Activated CD8-positive, alpha-beta memory T cell treated with anti-CD3 and anti-CD28 coated beads, Interleukin-2, amount 10 ng/mL, durations not matched to agents 7 days and 5 days (primary cell): ENCODE data around the gene SAV1. TPM values are rescaled to one million over a fixed set of nuclear protein-coding genes. Genes with fewer than 3 reads are reported as not detected.

Experiments used
- ATAC-seq: fragments of 150-1000 bp; cut with Tn5 transposase; one replicate; pipeline ENCODE4 v1.10.0; 2021; ENCODE audit warnings: moderate library complexity
- CTCF ChIA-PET: fragments of 350-600 bp; sonication (Branson Sonifier 250); formaldehyde crosslinking; loops from one replicate; lab custom pipeline; 2021; ENCODE audit warnings: antibody characterized with exemption; lab: Charles Lee
- DNase-seq: peaks from one replicate; pipeline ENCODE4 v3.0.0-alpha.2; 2020
- H3K27ac Mint-ChIP-seq: one replicate; pipeline ENCODE4 v1.8.0; 2021; ENCODE audit warnings: mild to moderate bottlenecking, mixed read lengths
- H3K27me3 Mint-ChIP-seq: one replicate; pipeline ENCODE4 v1.8.0; 2021; ENCODE audit warnings: mixed read lengths
- H3K36me3 Mint-ChIP-seq: one replicate; pipeline ENCODE4 v1.8.0; 2021; ENCODE audit warnings: mild to moderate bottlenecking, mixed read lengths
- H3K4me1 Mint-ChIP-seq: one replicate; pipeline ENCODE4 v1.8.0; 2021; ENCODE audit warnings: mixed read lengths
- H3K4me3 Mint-ChIP-seq: one replicate; pipeline ENCODE4 v1.8.0; 2021; ENCODE audit warnings: mild to moderate bottlenecking, moderate library complexity, mixed read lengths
- H3K9me3 Mint-ChIP-seq: one replicate; pipeline ENCODE4 v1.8.0; 2022; ENCODE audit warnings: low read depth, mixed read lengths
- total RNA-seq, 2 experiments: library from RNA; stranded (reverse); gene quantifications; one replicate each; pipeline ENCODE4 v1.2.3, GENCODE V29; 2021

Gene SAV1
- total RNA-seq, 2 experiments from 2014 or later: 4.4 to 5.8 TPM

DNA sequence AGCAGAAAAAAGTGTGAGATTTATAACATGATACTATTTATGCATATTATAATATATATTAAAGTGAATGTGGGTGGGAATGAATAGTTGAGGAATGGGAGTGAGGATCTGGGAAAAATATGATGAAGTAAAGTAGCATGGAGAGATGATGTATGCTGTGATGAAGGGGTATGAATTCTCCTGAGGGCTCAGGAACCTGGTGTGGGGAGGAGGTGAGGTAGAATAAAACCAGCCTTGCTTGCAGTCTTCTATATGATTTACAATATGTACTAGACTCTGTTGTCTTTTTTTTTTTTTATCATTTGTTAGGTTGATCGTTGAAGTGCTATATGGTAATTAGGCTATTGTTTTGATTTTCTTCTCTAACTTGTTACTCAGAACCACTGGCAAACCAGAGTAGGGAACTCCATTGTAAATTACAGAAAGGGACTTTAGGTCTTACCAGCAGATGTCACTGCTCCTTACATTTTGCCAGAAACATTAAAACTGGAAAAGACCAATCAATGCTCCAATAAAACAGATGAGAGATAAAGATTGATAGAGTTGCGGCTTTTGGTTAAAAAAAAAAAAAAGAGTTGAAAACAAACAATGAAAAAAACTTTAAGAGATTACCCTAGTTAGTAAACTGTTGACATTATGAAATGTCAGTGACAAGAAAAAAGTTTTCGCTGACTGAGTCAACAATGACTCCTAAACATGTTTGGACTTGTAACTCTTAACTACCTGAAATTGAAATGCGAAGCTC lies 68.2 kb downstream of the SAV1 start:
- no peak overlapping the region for H3K27ac Mint-ChIP-seq
- ATAC-seq (no peak), DNase-seq (no peak)
- H3K9me3 Mint-ChIP-seq: no peaks in the 10 kb centered on the region
- peaks cover 3% of the 10 kb centered on the region for H3K4me1 Mint-ChIP-seq
- CTCF ChIA-PET: interaction anchor here (0.7 to 4.0 kb wide), 14 partner anchors 20 to 260 kb away, joined by 3 to 17 read pairs (median 4); no protein-coding TSS in a partner anchor
- H3K4me3 Mint-ChIP-seq: no peak overlapping the region
- H3K27me3 Mint-ChIP-seq: no peaks in the 10 kb centered on the region
- H3K36me3 Mint-ChIP-seq: no peaks in the 10 kb centered on the region

- Mint-ChIP-seq H3K36me3 (no peaks in the 10 kb centered on the region), H3K4me3 (no peak overlapping the region), H3K4me1 (peaks cover 3% of the 10 kb centered on the region), H3K27ac (no peak overlapping the region), H3K9me3 (no peaks in the 10 kb centered on the region), H3K27me3 (no peaks in the 10 kb centered on the region)
- CTCF ChIA-PET: interaction anchor here (1.0 to 4.0 kb wide), 5 partner anchors 60 to 261 kb away, joined by 4 to 12 read pairs (median 4); no protein-coding TSS in a partner anchor
- ATAC-seq (no peak), DNase-seq (no peak)
Observed at GRCh38 chr14:50598765-50599164, 69.3 kb downstream of the SAV1 start.

- Mint-ChIP-seq H3K4me3 (no peak overlapping the region), H3K27me3 (no peaks in the 10 kb centered on the region), H3K4me1 (no peaks in the 10 kb centered on the region), H3K36me3 (no peaks in the 10 kb centered on the region), H3K27ac (no peak overlapping the region), H3K9me3 (no peaks in the 10 kb centered on the region)
- ATAC-seq (no peak), DNase-seq (no peak)
- CTCF ChIA-PET: interaction anchor here (1.3 kb wide), 1 partner anchor 179 kb away, joined by 4 read pairs; no protein-coding TSS in a partner anchor
Observed at GRCh38 chr14:50594577-50595316, 73.4 kb downstream of the SAV1 start.

- Mint-ChIP-seq H3K27ac (no peak overlapping the region), H3K9me3 (no peaks in the 10 kb centered on the region), H3K36me3 (no peaks in the 10 kb centered on the region), H3K4me1 (no peaks in the 10 kb centered on the region), H3K27me3 (no peaks in the 10 kb centered on the region), H3K4me3 (no peak overlapping the region)
- ATAC-seq: no peak
- CTCF ChIA-PET: no interaction called here
- no peak for DNase-seq
Observed at GRCh38 chr14:50590464-50590863, 77.6 kb downstream of the SAV1 start.

Other genes with a start within 250 kb of the SAV1 start
- gene MAP4K5, start 135.7 kb downstream of the SAV1 start, total RNA-seq: 10 to 100 TPM; 31.4 to 38.7 TPM
- 1 to 10 TPM; 1.3 to 2.2 TPM for gene ATL1, start 108.2 kb downstream of the SAV1 start, total RNA-seq
- 10 to 100 TPM; 70.8 to 71.3 TPM for gene NIN, start 162.9 kb upstream of the SAV1 start, total RNA-seq
- gene ABHD12B, start 203.7 kb upstream of the SAV1 start, total RNA-seq: not detected